Smooth muscle cell of the pulmonary artery (primary cell): ENCODE results near the gene DCK. TPM values are rescaled to one million over a fixed set of nuclear protein-coding genes. Genes with fewer than 3 reads are reported as not detected.

Experiments used
- total RNA-seq: library from RNA; depleted of rRNA; stranded (reverse); fragments of >200 nt; gene quantifications from 2 replicates; pipeline ENCODE4 v1.2.3, GENCODE V29; 2014

DCK gene
- 12.7 and 17.2 TPM in 2 replicates for total RNA-seq

GRCh38 chr4:70993181-70994068, at the start of gene DCK:
Gene DCK, plus strand, starts transcription at chr4:70993649. Its CDS starts 187 bp downstream, at chr4:70993836.

Other genes with a start within 250 kb of the DCK start
- 71.3 and 74.0 TPM in 2 replicates for gene GRSF1, start 153.8 kb upstream of the DCK start, total RNA-seq
- gene MOB1B, start 91.3 kb upstream of the DCK start, total RNA-seq, result 17.1 and 21.6 TPM in 2 replicates